GM12873 (cell line): ENCODE results near the gene TMEM89.

Experiments
- CTCF ChIP-seq: IDR thresholded peaks from 2 replicates; pipeline ENCODE4 v1.5.1; 2012; ENCODE audit warnings: low read depth, mild to moderate bottlenecking, moderate library complexity, low read length, control low read depth; ENCODE audit not compliant: insufficient read depth; ENCODE audit errors: missing control alignments

The TMEM89 gene

GRCh38 chr3:48652923-48653715, 31.6 kb upstream of the TMEM89 start:
- no peak for TF ChIP-seq CTCF

- TF ChIP-seq CTCF: no peak
These were observed 30.2 kb upstream of the TMEM89 start for GRCh38 chr3:48651771-48652170.

GRCh38 chr3:48650723-48651122, 29.2 kb upstream of the TMEM89 start:
- no peak for TF ChIP-seq CTCF

- TF ChIP-seq CTCF: no peak
These were observed 26.8 kb upstream of the TMEM89 start for GRCh38 chr3:48648188-48648850.

- TF ChIP-seq CTCF: no peak
These were observed 26.1 kb upstream of the TMEM89 start for GRCh38 chr3:48647714-48648113.

GRCh38 chr3:48644898-48645760, 23.6 kb upstream of the TMEM89 start:
- no peak for TF ChIP-seq CTCF

- no peak for TF ChIP-seq CTCF
These were observed 21.0 kb upstream of the TMEM89 start for GRCh38 chr3:48642605-48643004.
